ENCODE results near the gene PRPF19. TPM values are rescaled to one million over a fixed set of nuclear protein-coding genes. Genes with fewer than 3 reads are reported as not detected.

The PRPF19 gene
- total and polyA plus RNA-seq, 10 of the 15 experiments (the other 5 are each of a cell fraction or from before 2014, with no cell fraction given) = 8.7 to 170 (median 61.3) TPM

- Histone ChIP-seq H2AFZ (ENCODE audit: control insufficient read depth, low read depth, low read length) (no peak overlapping the region), H3K36me3 (ENCODE audit: control insufficient read depth in 2 of 2, insufficient read depth in 2 of 2, low read length in 1 of 2) (no peaks in the 10 kb centered on the region), H3K9ac (ENCODE audit: control insufficient read depth, insufficient read depth, low read length) (no peak overlapping the region), H4K20me1 (ENCODE audit: control insufficient read depth, insufficient read depth) (no peaks in the 10 kb centered on the region), H3K4me1 (ENCODE audit: control insufficient read depth, insufficient read depth, low read length) (peaks cover 28% of the 10 kb centered on the region), H3K27ac (ENCODE audit: control insufficient read depth, insufficient read depth) (no peak overlapping the region), H3K4me3 (no peak overlapping the region), H3K9me3 (replicated peaks; ENCODE audit: control insufficient read depth, insufficient read depth, low read length) (no peaks in the 10 kb centered on the region; the same call in 2 of the 3 replicates), H3K79me2 (ENCODE audit: control insufficient read depth, insufficient read depth, low read length) (peaks cover 19% of the 10 kb centered on the region), H3K27me3 (replicated peaks in 1 of 2; ENCODE audit: control insufficient read depth in 2 of 2, insufficient read depth in 2 of 2, low read length in 1 of 2) (no peaks in the 10 kb centered on the region), H3K4me2 (ENCODE audit: control insufficient read depth, insufficient read depth) (no peak overlapping the region)
- intact Hi-C loops (cut with micrococcal nuclease; ENCODE audit: unreplicated experiment) (loop anchor here (10.0 kb wide), 1 partner anchor 111 kb away; the partner anchor contains the start of gene CCDC86), in situ Hi-C loops (cut with MboI) (no loop called here)
- DNase-seq (ENCODE audit: low read depth, low spot score) (no peak), ATAC-seq (no peak), FAIRE-seq (no peak)
- no TSS peak for BruUV-seq (replicated peaks)
- ChIA-PET CTCF (interaction anchor here (0.6 to 2.8 kb wide), 4 partner anchors 14 to 231 kb away, joined by 3 to 18 read pairs (median 4); no protein-coding TSS in a partner anchor), SMC1A (ENCODE audit: uncharacterized antibody, unreplicated experiment) (interaction anchor here (0.8 kb wide), 1 partner anchor 157 kb away, joined by 3 read pairs; no protein-coding TSS in a partner anchor), RAD21 (ENCODE audit: unreplicated experiment) (interaction anchor here (3.4 to 3.6 kb wide), 2 partner anchors 15 to 41 kb away, joined by 17 to 21 read pairs; partner anchors contain the start of genes CD6 and TMEM109), POLR2A (interaction anchor here (0.7 to 1.5 kb wide), 2 partner anchors 205 to 242 kb away, joined by 4 to 6 read pairs; no protein-coding TSS in a partner anchor)
- TF ChIP-seq POLR2AphosphoS5 (IDR thresholded peaks at IDR 0.05; ENCODE audit: low read length) (no peak), TBL1XR1 (IDR thresholded peaks at IDR 0.05; ENCODE audit: low read depth, low read length) (no peak), SMAD1 (IDR thresholded peaks at IDR 0.05; ENCODE audit: low read depth, partially characterized antibody) (no peak), KAT2A (conservative IDR thresholded peaks at IDR 0.05; ENCODE audit: control insufficient read depth, low read depth, low read length) (no peak), TCF7 (IDR thresholded peaks at IDR 0.05; ENCODE audit: borderline replicate concordance) (no peak), SIX5 (IDR thresholded peaks at IDR 0.05; ENCODE audit: low read depth, low read length, severe bottlenecking) (no peak), BCLAF1 (IDR thresholded peaks at IDR 0.05) (no peak), CBFB (IDR thresholded peaks at IDR 0.05; ENCODE audit: low read depth) (no peak), ZNF24 (IDR thresholded peaks at IDR 0.05) (no peak), RAD51 (IDR thresholded peaks at IDR 0.05) (no peak), IRF3 (IDR thresholded peaks at IDR 0.05) (no peak), RBBP5 (conservative IDR thresholded peaks at IDR 0.05) (no peak), MTA2 (IDR thresholded peaks at IDR 0.05; ENCODE audit: low read depth) (no peak), BACH1 (IDR thresholded peaks at IDR 0.05; ENCODE audit: borderline replicate concordance) (no peak), POLR2AphosphoS2 (IDR thresholded peaks at IDR 0.05; ENCODE audit: low read depth, low read length) (no peak)
- WGBS (ENCODE audit: insufficient coverage, insufficient replicate concordance, low lambda C conversion rate, missing lambda C conversion rate) = 55% methylated on average over 5 of the region's 5 CpGs
These were observed 49.2 kb upstream of the PRPF19 start for GRCh38 chr11:60955571-60955970.

Measured in GM12878 (cell line).